Left renal cortex interstitium (tissue), 4 donors: Measurements from ENCODE around the gene RPL27. TPM values are rescaled to one million over a fixed set of nuclear protein-coding genes. Genes with fewer than 3 reads are reported as not detected.

Experiments
- DNase-seq, 4 donors: peaks; one replicate each; pipeline ENCODE4 v3.0.0-alpha.2; 2013; ENCODE audit warnings: low read depth in 4 of 4, low spot score in 2 of 4, missing footprints in 1 of 4
- polyA plus RNA-seq, 4 donors: library from polyadenylated mRNA; unstranded; fragments of 120-200 nt; gene quantifications; one replicate each; pipeline ENCODE4 v1.2.1, GENCODE V29; 2013; ENCODE audit not compliant: insufficient read length in 4 of 4

The RPL27 gene
- polyA plus RNA-seq, 4 donors = 1,262 to 1,711 (median 1,450) TPM

GRCh38 chr17:43020030-43020621 lies 21.9 kb downstream of the RPL27 start:
- no peak for DNase-seq

- no peak for DNase-seq
These were observed 22.8 kb downstream of the RPL27 start for GRCh38 chr17:43020789-43021740.

DNA sequence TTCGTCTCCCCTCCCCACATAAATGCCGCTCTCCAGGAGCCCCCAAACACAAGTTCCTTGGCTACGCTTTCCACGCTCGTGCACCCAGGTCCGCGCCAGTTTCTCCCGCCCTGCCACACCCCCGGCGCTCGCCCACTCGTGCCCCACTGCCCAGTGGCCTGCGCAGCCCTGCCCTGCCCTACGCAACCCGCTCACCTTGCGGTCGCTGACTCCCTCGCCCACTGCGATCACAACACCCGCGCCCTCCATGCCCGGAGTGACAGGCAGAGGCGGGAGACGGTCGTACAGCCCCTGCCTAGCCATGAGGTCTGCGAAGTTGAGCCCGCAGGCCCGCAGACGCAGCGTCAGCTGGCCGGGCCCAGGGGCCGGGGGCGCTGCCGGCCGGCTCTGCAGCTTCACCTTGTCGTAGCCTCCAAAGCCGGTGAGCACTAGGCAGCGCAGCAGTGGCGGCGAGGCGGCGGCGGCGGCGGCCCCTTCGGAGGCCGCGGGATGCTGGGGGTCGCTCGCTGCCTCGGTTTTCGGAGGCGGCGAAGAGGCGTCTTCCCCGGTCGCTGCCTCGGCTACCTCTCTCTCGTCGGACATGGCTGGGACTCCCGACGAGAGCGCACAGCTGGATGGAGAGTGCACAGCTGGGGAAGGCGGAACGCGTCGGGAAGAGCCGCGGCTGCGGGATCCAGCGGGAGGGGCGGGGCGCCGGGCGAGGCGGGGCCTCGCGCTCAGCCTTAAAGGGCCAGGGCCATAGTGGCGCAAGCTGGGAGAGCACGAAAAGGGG lies 23.7 kb downstream of the RPL27 start, which contains the start of gene VAT1:
VAT1 (minus strand) TSS at position 645 of the 772 bp plus-strand sequence; CDS start at position 582, 63 bp downstream.
- DNase-seq = peak in 1 of 4 donors; percentile 72

DNA sequence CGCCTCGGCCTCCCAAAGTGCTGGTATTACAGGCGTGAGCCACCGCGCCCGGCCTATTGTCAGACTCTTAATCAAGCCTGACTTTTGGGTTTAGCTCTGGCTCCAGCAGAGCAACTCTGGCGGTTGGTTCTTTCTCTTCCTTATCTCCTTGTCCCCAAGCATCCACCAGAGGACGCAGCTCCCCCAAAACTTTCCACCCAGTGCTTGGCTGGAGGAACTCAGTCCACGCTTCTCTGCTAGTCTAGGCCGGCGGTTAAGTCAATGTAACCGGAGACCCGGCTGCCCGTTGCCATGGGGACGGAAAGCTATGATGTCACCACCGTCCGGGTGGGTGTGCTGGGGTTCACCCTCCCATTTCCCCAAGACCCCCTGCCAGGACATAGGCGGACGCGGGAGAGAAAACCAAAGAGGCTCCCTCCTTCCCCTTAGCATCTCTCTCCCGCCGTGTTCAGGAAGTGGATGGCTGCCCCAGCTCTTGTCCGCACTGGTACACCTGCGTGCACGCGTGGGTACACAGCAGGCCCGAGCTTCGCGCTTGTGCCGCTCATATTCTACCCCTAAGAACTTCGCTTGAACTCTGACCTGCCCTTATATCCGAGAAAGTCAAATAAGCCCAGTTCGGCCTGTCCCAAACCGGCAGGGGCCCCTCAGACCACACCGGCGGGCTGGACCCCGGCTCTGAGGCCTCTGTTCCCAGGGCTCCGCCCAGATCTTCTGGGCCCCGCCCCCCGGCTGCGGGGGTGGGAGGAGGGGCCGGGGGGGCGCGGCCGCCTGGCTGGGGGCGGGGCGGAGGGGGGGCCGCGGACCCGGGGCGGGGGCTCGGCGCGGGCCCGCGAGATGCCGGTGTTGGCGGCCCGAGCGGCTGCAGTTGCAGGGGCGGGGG lies 26.4 kb downstream of the RPL27 start, which contains the start of gene RND2:
RND2 (plus strand) TSS at position 825 of the 883 bp plus-strand sequence. CDS start 117 bp downstream, outside the sequence.
- DNase-seq = peak; percentile 84 to 93 (median 87)

DNA sequence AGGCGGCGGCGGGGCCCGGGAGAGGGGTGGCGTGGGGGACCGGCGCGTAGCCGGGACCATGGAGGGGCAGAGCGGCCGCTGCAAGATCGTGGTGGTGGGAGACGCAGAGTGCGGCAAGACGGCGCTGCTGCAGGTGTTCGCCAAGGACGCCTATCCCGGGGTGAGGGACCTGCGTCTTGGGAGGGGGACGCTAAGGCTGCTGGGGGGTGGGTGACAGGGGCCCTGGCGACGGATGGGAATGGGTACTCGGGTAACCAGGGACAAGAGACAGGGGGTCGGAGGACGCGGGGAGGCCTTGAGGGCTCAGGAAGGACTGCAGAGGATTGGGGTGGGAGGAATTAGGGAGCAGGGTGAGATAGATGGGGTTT lies 27.1 kb downstream of the RPL27 start:
- DNase-seq = no peak

GRCh38 chr17:43025766-43026537 lies 27.7 kb downstream of the RPL27 start:
- no peak for DNase-seq

DNA sequence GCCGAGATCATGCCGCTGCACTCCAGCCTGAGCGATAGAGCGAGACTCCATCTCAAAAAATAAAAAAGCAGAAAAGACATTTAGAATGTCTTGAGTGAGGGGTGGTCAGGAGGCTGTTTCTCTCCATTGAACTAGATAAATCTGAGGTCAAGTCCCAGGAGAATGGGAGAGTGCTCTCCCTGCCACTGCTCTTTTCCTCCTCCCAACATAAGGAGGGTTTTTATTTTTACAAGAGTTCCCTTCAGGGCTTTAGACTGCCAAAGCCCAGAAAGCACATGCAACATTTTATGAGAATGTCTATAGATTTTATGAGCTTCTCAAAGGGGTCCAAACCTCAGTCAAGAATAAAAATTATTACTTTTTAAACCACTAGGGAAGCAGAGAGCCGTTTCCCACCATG lies 28.4 kb downstream of the RPL27 start:
- no peak for DNase-seq

GRCh38 chr17:43027091-43028032 lies 29.1 kb downstream of the RPL27 start:
- DNase-seq = no peak

DNA sequence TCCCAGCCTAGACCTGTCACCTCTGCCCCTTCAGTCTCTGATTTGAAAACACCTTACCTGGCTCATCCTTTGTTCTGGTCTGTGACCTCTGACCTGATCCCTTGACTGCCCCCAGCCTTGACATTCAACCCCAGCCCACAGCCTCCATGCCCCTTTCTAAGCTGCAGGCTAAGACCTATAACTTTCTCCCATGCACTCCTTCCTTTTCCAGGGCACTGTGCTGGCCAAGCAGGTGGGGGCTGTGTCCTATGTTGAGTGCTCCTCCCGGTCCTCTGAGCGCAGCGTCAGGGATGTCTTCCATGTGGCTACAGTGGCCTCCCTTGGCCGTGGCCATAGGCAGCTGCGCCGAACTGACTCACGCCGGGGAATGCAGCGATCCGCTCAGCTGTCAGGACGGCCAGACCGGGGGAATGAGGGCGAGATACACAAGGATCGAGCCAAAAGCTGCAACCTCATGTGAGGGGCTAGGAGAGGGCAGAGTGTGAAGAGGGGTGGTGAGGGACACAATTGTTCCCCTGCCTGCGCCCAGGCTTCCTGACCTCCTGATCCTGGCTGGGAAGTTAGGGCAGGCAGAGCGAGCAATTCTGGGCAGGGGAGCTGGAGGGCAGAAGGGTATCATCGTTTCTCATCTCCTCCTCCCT lies 30.1 kb downstream of the RPL27 start:
- no peak for DNase-seq

DNA sequence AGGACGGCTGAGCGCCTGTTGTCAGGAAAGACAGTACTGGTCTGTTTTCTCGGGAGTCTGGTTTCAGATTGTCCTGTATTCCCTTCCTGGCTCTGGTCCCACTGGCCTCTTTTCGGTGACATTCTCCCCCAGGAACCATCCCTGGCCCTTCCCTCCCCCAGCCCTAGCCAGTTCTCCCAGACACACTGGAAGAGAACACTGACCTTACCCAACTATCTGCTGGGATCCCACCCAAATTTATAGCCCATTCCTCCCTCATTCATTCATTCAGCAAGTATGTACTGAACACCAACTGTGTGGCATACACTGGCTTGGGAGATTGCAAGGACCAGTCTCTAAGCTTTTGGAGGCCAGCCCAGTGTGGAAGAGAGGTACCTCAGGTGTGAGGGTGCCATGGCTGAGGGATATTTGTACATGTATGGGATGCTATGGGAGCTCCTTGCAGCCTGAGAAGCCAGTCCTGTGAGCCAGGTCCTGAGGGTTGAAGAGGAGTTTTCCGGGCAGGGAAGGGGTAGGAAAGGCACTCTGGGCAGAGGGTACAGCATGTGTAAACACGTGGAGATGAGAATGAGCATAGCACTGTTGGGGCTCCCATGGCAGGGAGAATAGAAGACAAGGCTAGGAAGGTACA lies 32.0 kb downstream of the RPL27 start:
- DNase-seq = no peak

GRCh38 chr17:43031666-43032065 lies 33.4 kb downstream of the RPL27 start:
- no peak for DNase-seq

DNA sequence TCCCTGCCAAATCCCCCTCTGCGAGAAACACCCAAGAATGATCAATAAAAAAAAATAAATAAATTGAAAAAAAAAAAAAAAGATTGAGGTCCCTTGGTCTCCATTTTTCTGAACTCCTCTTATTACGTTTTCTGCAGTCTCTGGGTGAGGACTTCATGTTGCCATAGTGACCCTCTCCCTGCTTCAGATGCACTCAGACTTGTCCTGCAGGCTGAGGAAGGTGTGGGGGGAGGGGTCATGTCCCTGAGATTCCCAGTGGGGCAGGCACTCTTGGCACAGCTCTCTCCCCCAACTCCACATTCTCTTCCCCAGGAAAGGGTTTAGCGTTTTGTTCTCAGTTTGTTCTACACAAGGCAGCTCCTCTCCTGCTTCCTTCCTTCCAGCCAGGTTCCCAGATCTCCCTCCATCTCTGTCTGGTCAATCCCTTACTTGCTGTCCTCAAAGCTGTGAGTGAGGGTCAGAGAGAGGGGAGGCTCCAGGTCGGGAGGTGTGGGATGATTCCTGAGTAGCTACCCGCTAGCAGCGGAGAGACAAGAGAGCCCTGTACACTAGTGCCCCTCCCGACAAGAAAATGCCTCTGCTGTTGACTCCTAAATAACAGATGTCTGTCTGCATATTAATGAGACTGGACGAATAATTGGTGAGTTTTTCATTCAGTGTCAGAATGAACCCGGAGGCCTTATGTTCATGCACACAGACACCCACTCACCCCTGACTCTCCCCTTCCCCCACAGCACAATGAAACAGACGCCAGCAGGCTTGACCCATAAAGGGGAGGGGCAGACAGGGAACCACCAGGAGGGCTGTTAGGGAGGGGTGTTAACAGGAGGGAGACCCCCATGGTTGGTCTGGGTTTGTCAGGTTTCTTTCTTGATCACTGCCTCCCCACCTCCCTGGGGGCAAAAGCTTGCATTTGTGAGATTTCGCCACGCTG lies 36.0 kb downstream of the RPL27 start:
- DNase-seq = no peak

GRCh38 chr17:43034894-43035293 lies 36.7 kb downstream of the RPL27 start:
- DNase-seq = no peak

GRCh38 chr17:43039646-43040045 lies 41.4 kb downstream of the RPL27 start:
- DNase-seq = no peak

- no peak for DNase-seq
These were observed 42.4 kb downstream of the RPL27 start for GRCh38 chr17:43040655-43041054.

DNA sequence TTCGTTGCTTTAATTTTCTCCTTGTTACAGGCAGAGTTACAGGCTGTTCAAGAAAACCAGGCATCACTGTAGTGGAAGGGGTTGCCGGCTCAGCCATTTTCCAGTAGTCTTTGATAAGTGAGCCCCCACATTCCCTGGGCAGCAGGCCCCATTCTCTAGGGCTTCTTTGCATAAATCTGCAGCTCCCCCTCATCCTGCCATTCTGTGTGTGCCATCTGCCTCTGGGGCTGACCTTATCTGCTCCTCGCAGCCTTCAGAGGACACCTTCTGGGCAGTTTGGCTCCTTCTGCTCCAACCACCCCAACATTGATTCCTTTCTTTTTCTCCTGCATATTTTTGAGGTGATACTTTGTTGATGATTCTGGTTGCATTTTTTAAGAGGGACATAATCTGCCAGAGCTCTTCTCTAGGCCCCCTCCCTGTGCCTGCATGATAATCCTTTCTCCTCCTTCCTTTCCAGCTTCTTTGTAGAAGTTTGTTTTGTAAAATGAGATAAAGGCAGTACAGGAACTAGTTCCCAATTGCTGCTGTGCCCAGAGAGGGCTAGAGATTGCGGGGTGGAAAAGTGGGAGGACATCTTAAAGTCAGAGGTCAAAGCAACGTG lies 43.9 kb downstream of the RPL27 start:
- DNase-seq = no peak
